ENCODE measurements around the gene JMY. TPM values are rescaled to one million over a fixed set of nuclear protein-coding genes. Genes with fewer than 3 reads are reported as not detected.

The JMY gene
- polyA plus RNA-seq, 1 donor (not counting 4 experiments of a cell fraction or from before 2014, with no cell fraction given), result 3.3 TPM

GRCh38 chr5:79318935-79319614 lies 83.1 kb downstream of the JMY start:
- Histone ChIP-seq H3K9me1 (ENCODE audit: control insufficient read depth, extremely low read depth, insufficient read depth, low read length) (no peaks in the 10 kb centered on the region), H3K4me1 (ENCODE audit: control insufficient read depth, extremely low read depth, insufficient read depth, low read length) (peaks cover 9% of the 10 kb centered on the region), H3K27ac (ENCODE audit: control insufficient read depth, insufficient read depth, low read length) (peak overlapping the region; percentile 65), H3K36me3 (ENCODE audit: control insufficient read depth in 2 of 2, extremely low read depth in 1 of 2, insufficient read depth in 2 of 2, low read length in 2 of 2) (peaks cover 4% of the 10 kb centered on the region in 2 experiments), H3K9me3 (ENCODE audit: control insufficient read depth, low read depth, low read length) (no peaks in the 10 kb centered on the region), H3K9ac (ENCODE audit: control insufficient read depth, extremely low read depth, insufficient read depth, low read length) (no peak overlapping the region), H3K27me3 (ENCODE audit: control insufficient read depth, extremely low read depth, insufficient read depth, low read length) (no peaks in the 10 kb centered on the region), H2AFZ (ENCODE audit: control insufficient read depth, low read length) (peak overlapping the region; percentile 66), H4K20me1 (ENCODE audit: control insufficient read depth, extremely low read depth, insufficient read depth, low read length) (no peaks in the 10 kb centered on the region), H3K4me3 (ENCODE audit: control insufficient read depth in 2 of 3, extremely low read depth in 1 of 3, insufficient read depth in 2 of 3, low read depth in 1 of 3, low read length in 3 of 3) (no peak overlapping the region), H3K79me2 (ENCODE audit: control insufficient read depth, insufficient read depth, low read length) (no peaks in the 10 kb centered on the region), H3K4me2 (ENCODE audit: control insufficient read depth, extremely low read depth, insufficient read depth, low read depth, low read length) (peak overlapping the region; percentile 39)
- no peak for TF ChIP-seq CTCF (optimal IDR thresholded peaks at IDR 0.05 in 1 of 3, IDR thresholded peaks at IDR 0.05 in 1 of 3, conservative IDR thresholded peaks at IDR 0.05 in 1 of 3; ENCODE audit: extremely low read depth in 1 of 3, insufficient read depth in 2 of 3, low read length in 3 of 3)
- TF ChIP-seq EZH2 (IDR thresholded peaks at IDR 0.05; ENCODE audit: low read length), result no peak
- dilution Hi-C loops (cut with MboI; ENCODE audit: extremely low pct_ligation_motif_present, low sequenced_read_pairs), result no loop called here
- no peak for DNase-seq (ENCODE audit: low read depth, low spot score)
- FAIRE-seq, result peak; percentile 81

GRCh38 chr5:79329453-79329852 lies 93.5 kb downstream of the JMY start:
- H3K4me3 ChIP-seq (ENCODE audit: control insufficient read depth in 2 of 3, extremely low read depth in 1 of 3, insufficient read depth in 2 of 3, low read depth in 1 of 3, low read length in 3 of 3), result no peak overlapping the region
- TF ChIP-seq EZH2 (IDR thresholded peaks at IDR 0.05; ENCODE audit: low read length) (no peak), CTCF (optimal IDR thresholded peaks at IDR 0.05 in 1 of 3, IDR thresholded peaks at IDR 0.05 in 1 of 3, conservative IDR thresholded peaks at IDR 0.05 in 1 of 3; ENCODE audit: extremely low read depth in 1 of 3, insufficient read depth in 2 of 3, low read length in 3 of 3) (no peak)
- H3K27me3 ChIP-seq (ENCODE audit: control insufficient read depth, extremely low read depth, insufficient read depth, low read length), result no peaks in the 10 kb centered on the region
- H3K36me3 ChIP-seq (ENCODE audit: control insufficient read depth in 2 of 2, extremely low read depth in 1 of 2, insufficient read depth in 2 of 2, low read length in 2 of 2), result no peaks in the 10 kb centered on the region
- dilution Hi-C loops (cut with MboI; ENCODE audit: extremely low pct_ligation_motif_present, low sequenced_read_pairs), result no loop called here
- no peaks in the 10 kb centered on the region for H3K9me3 ChIP-seq (ENCODE audit: control insufficient read depth, low read depth, low read length)
- FAIRE-seq (no peak), DNase-seq (ENCODE audit: low read depth, low spot score) (no peak)
- H3K9me1 ChIP-seq (ENCODE audit: control insufficient read depth, extremely low read depth, insufficient read depth, low read length), result no peaks in the 10 kb centered on the region
- H3K4me2 ChIP-seq (ENCODE audit: control insufficient read depth, extremely low read depth, insufficient read depth, low read depth, low read length), result no peak overlapping the region
- H3K27ac ChIP-seq (ENCODE audit: control insufficient read depth, insufficient read depth, low read length), result no peak overlapping the region
- H3K4me1 ChIP-seq (ENCODE audit: control insufficient read depth, extremely low read depth, insufficient read depth, low read length), result no peaks in the 10 kb centered on the region
- no peaks in the 10 kb centered on the region for H3K79me2 ChIP-seq (ENCODE audit: control insufficient read depth, insufficient read depth, low read length)
- H3K9ac ChIP-seq (ENCODE audit: control insufficient read depth, extremely low read depth, insufficient read depth, low read length), result no peak overlapping the region
- H2AFZ ChIP-seq (ENCODE audit: control insufficient read depth, low read length), result no peak overlapping the region
- no peaks in the 10 kb centered on the region for H4K20me1 ChIP-seq (ENCODE audit: control insufficient read depth, extremely low read depth, insufficient read depth, low read length)
